NB4 (cell line): ENCODE data around the gene WNT7B.

Experiments
- CTCF ChIP-seq: IDR thresholded peaks from one replicate; pipeline ENCODE4 v1.5.1; 2012; ENCODE audit warnings: low read depth, low read length
- MYC ChIP-seq: IDR thresholded peaks from 2 replicates; pipeline ENCODE4 v1.6.1; 2011; ENCODE audit warnings: low read depth, low read length
- POLR2A ChIP-seq: IDR thresholded peaks from 2 replicates; pipeline ENCODE4 v1.6.1; 2011; ENCODE audit warnings: mild to moderate bottlenecking; ENCODE audit not compliant: insufficient read length; ENCODE audit errors: extremely low read depth
- TF ChIP-seq, protein P1 (sequence below): IDR thresholded peaks from 2 replicates; pipeline ENCODE4 v1.6.1; 2011; ENCODE audit warnings: low read depth, low read length

GRCh38 chr22:45887202-45888131 is 89.5 kb downstream of the WNT7B start:
- TF ChIP-seq CTCF (no peak), POLR2A (no peak), MYC (no peak)
- TF ChIP-seq, protein P1, sequence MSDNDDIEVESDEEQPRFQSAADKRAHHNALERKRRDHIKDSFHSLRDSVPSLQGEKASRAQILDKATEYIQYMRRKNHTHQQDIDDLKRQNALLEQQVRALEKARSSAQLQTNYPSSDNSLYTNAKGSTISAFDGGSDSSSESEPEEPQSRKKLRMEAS, result no peak
